HG02642 (cell line): ENCODE results near the gene DCDC2B.
A peak's percentile ranks its signal among the peaks of the same experiment; 100 is the strongest.

Source experiments
- ATAC-seq: cut with Tn5 transposase; IDR thresholded peaks from one replicate; pipeline ENCODE4 v1.9.1; 2021; ENCODE audit warnings: mild to moderate bottlenecking; ENCODE audit not compliant: unreplicated experiment, poor library complexity

DCDC2B gene

GRCh38 chr1:32221980-32222755 lies 13.3 kb downstream of the DCDC2B start, which contains the start of the genes EIF3I and TMEM234:
EIF3I (plus strand) TSS chr1:32222407; CDS start chr1:32222442, 35 bp downstream.
TMEM234 (minus strand) TSS chr1:32222353; CDS start chr1:32222322, 31 bp downstream.
- ATAC-seq = peak; percentile 95

- no peak for ATAC-seq
Observed at GRCh38 chr1:32223683-32224082, 14.8 kb downstream of the DCDC2B start.

- no peak for ATAC-seq
Observed at GRCh38 chr1:32224285-32224684, 15.4 kb downstream of the DCDC2B start.

GRCh38 chr1:32228771-32229170 lies 19.9 kb downstream of the DCDC2B start:
- no peak for ATAC-seq

GRCh38 chr1:32231843-32232432 lies 23.0 kb downstream of the DCDC2B start:
- ATAC-seq = no peak

GRCh38 chr1:32232558-32233304 lies 23.8 kb downstream of the DCDC2B start:
- no peak for ATAC-seq

- no peak for ATAC-seq
Observed at GRCh38 chr1:32234792-32235191, 25.9 kb downstream of the DCDC2B start.

GRCh38 chr1:32239337-32239736 lies 30.4 kb downstream of the DCDC2B start:
- no peak for ATAC-seq

GRCh38 chr1:32239790-32240139 lies 30.9 kb downstream of the DCDC2B start:
- ATAC-seq = no peak

- peak; percentile 32 for ATAC-seq
Observed at GRCh38 chr1:32240140-32240951, 31.5 kb downstream of the DCDC2B start.

- peak; percentile 42 for ATAC-seq
Observed at GRCh38 chr1:32241001-32241763, 32.3 kb downstream of the DCDC2B start.

- no peak for ATAC-seq
Observed at GRCh38 chr1:32242341-32242851, 33.5 kb downstream of the DCDC2B start.

- no peak for ATAC-seq
Observed at GRCh38 chr1:32246888-32247273, 38.0 kb downstream of the DCDC2B start, which contains the start of gene FAM167B. FAM167B (plus strand) TSS chr1:32247222; CDS start chr1:32247422, 200 bp downstream.

GRCh38 chr1:32247452-32247851 lies 38.6 kb downstream of the DCDC2B start:
- no peak for ATAC-seq

- peak; percentile 43 for ATAC-seq
Observed at GRCh38 chr1:32247983-32248889, 39.3 kb downstream of the DCDC2B start.

GRCh38 chr1:32249831-32250525 lies 41.1 kb downstream of the DCDC2B start:
- peak; percentile 57 for ATAC-seq

GRCh38 chr1:32250893-32251716 lies 42.2 kb downstream of the DCDC2B start, which contains the start of gene LCK:
LCK (plus strand) TSS chr1:32251265; CDS start chr1:32274330, 23,065 bp downstream.
- ATAC-seq = no peak
